Measurements from ENCODE around the gene TNFRSF4. TPM values are rescaled to one million over a fixed set of nuclear protein-coding genes. Genes with fewer than 3 reads are reported as not detected.

The TNFRSF4 gene
- total and polyA plus RNA-seq, 2 donors (not counting 1 experiment from before 2014, with no cell fraction given), result 0.05 to 0.17 TPM

- no peak for TF ChIP-seq EZH2 (IDR thresholded peaks at IDR 0.05; ENCODE audit: low read length, missing control alignments)
- Histone ChIP-seq H3K4me1 (ENCODE audit: control insufficient read depth, extremely low read depth, insufficient read depth, low read length) (peaks cover 6% of the 10 kb centered on the region), H3K9me3 (ENCODE audit: control insufficient read depth, insufficient read depth, low read depth, low read length) (no peaks in the 10 kb centered on the region), H3K4me2 (ENCODE audit: extremely low read depth, insufficient read depth, low read length) (no peak overlapping the region), H3K79me2 (ENCODE audit: control insufficient read depth, insufficient read depth, low read length) (no peaks in the 10 kb centered on the region), H3K4me3 (replicated peaks in 1 of 4; ENCODE audit: control extremely low read depth in 1 of 4, insufficient read depth in 1 of 4, low read depth in 3 of 4, low read length in 4 of 4) (no peak overlapping the region), H3K27ac (ENCODE audit: insufficient read depth, low read length) (no peak overlapping the region), H4K20me1 (ENCODE audit: control insufficient read depth, extremely low read depth, insufficient read depth, low read length) (no peaks in the 10 kb centered on the region), H3K27me3 (ENCODE audit: control insufficient read depth, insufficient read depth, low read length) (no peaks in the 10 kb centered on the region), H2AFZ (ENCODE audit: low read length) (no peak overlapping the region), H3K36me3 (ENCODE audit: control insufficient read depth, insufficient read depth, low read length) (no peaks in the 10 kb centered on the region), H3K9ac (ENCODE audit: insufficient read depth, low read length) (no peak overlapping the region)
- DNase-seq (ENCODE audit: low read depth in 2 of 2), result no peak
These were observed 25.8 kb upstream of the TNFRSF4 start for GRCh38 chr1:1239614-1240347.

GRCh38 chr1:1239227-1239613 lies 25.3 kb upstream of the TNFRSF4 start:
- no peak overlapping the region for H2AFZ ChIP-seq (ENCODE audit: low read length)
- H3K4me3 ChIP-seq (replicated peaks in 1 of 4; ENCODE audit: control extremely low read depth in 1 of 4, insufficient read depth in 1 of 4, low read depth in 3 of 4, low read length in 4 of 4), result no peak overlapping the region
- no peaks in the 10 kb centered on the region for H3K27me3 ChIP-seq (ENCODE audit: control insufficient read depth, insufficient read depth, low read length)
- TF ChIP-seq EZH2 (IDR thresholded peaks at IDR 0.05; ENCODE audit: low read length, missing control alignments), result no peak
- TF ChIP-seq CTCF (conservative IDR thresholded peaks at IDR 0.05 in 1 of 2, IDR thresholded peaks at IDR 0.05 in 1 of 2; ENCODE audit: low read depth in 1 of 2, low read length in 2 of 2), result no peak
- H3K9ac ChIP-seq (ENCODE audit: insufficient read depth, low read length), result no peak overlapping the region
- H3K9me3 ChIP-seq (ENCODE audit: control insufficient read depth, insufficient read depth, low read depth, low read length), result no peaks in the 10 kb centered on the region
- peaks cover 3% of the 10 kb centered on the region for H3K36me3 ChIP-seq (ENCODE audit: control insufficient read depth, insufficient read depth, low read length)
- H3K4me2 ChIP-seq (ENCODE audit: extremely low read depth, insufficient read depth, low read length), result no peak overlapping the region
- peaks cover 6% of the 10 kb centered on the region for H3K4me1 ChIP-seq (ENCODE audit: control insufficient read depth, extremely low read depth, insufficient read depth, low read length)
- no peak overlapping the region for H3K27ac ChIP-seq (ENCODE audit: insufficient read depth, low read length)
- DNase-seq (ENCODE audit: low read depth in 2 of 2), result no peak
- no peaks in the 10 kb centered on the region for H4K20me1 ChIP-seq (ENCODE audit: control insufficient read depth, extremely low read depth, insufficient read depth, low read length)
- H3K79me2 ChIP-seq (ENCODE audit: control insufficient read depth, insufficient read depth, low read length), result peaks cover 2% of the 10 kb centered on the region

- no peak for DNase-seq (ENCODE audit: low read depth in 2 of 2)
- Histone ChIP-seq H3K9ac (ENCODE audit: insufficient read depth, low read length) (no peak overlapping the region), H4K20me1 (ENCODE audit: control insufficient read depth, extremely low read depth, insufficient read depth, low read length) (no peaks in the 10 kb centered on the region), H3K27ac (ENCODE audit: insufficient read depth, low read length) (no peak overlapping the region), H3K36me3 (ENCODE audit: control insufficient read depth, insufficient read depth, low read length) (peaks cover 4% of the 10 kb centered on the region), H3K9me3 (ENCODE audit: control insufficient read depth, insufficient read depth, low read depth, low read length) (no peaks in the 10 kb centered on the region), H3K4me2 (ENCODE audit: extremely low read depth, insufficient read depth, low read length) (no peak overlapping the region), H3K27me3 (ENCODE audit: control insufficient read depth, insufficient read depth, low read length) (no peaks in the 10 kb centered on the region), H3K79me2 (ENCODE audit: control insufficient read depth, insufficient read depth, low read length) (peaks cover 4% of the 10 kb centered on the region), H3K4me1 (ENCODE audit: control insufficient read depth, extremely low read depth, insufficient read depth, low read length) (peaks cover 6% of the 10 kb centered on the region), H2AFZ (ENCODE audit: low read length) (no peak overlapping the region), H3K4me3 (replicated peaks in 1 of 4; ENCODE audit: control extremely low read depth in 1 of 4, insufficient read depth in 1 of 4, low read depth in 3 of 4, low read length in 4 of 4) (no peak overlapping the region)
- TF ChIP-seq CTCF (conservative IDR thresholded peaks at IDR 0.05 in 1 of 2, IDR thresholded peaks at IDR 0.05 in 1 of 2; ENCODE audit: low read depth in 1 of 2, low read length in 2 of 2) (no peak), EZH2 (IDR thresholded peaks at IDR 0.05; ENCODE audit: low read length, missing control alignments) (no peak)
These were observed 24.8 kb upstream of the TNFRSF4 start for GRCh38 chr1:1238702-1239178.

Measured in fibroblast of lung (primary cell).